Liver (tissue), 3 donors: ENCODE results near the gene ELN.

Experiments
- CTCF ChIP-seq: fragments of 150-350 bp; IDR thresholded peaks from 2 replicates; pipeline ENCODE4 v1.5.1; 2017; ENCODE audit warnings: improper control_type of control experiment, low read depth, low read length; ENCODE audit not compliant: missing input control
- EGR1 ChIP-seq, 2 donors: IDR thresholded peaks; 2 replicates each; pipeline ENCODE4 v1.6.1; 2016 to 2018; ENCODE audit warnings: antibody characterized with exemption in 2 of 2, low read depth in 2 of 2
- FOXA1 ChIP-seq: IDR thresholded peaks from 2 replicates; pipeline ENCODE4 v1.6.1; 2016; ENCODE audit warnings: antibody characterized with exemption
- GABPA ChIP-seq, 2 donors: IDR thresholded peaks in 1 of 2; conservative IDR thresholded peaks in 1 of 2; 2 replicates each; pipeline ENCODE4 v1.6.1; 2016; ENCODE audit warnings: antibody characterized with exemption in 2 of 2, mild to moderate bottlenecking in 1 of 2, moderate library complexity in 1 of 2
- JUND ChIP-seq, 2 donors: IDR thresholded peaks; 2 replicates each; pipeline ENCODE4 v1.6.1; 2016; ENCODE audit warnings: antibody characterized with exemption in 2 of 2
- MAX ChIP-seq: IDR thresholded peaks from 2 replicates; pipeline ENCODE4 v1.6.1; 2016; ENCODE audit warnings: antibody characterized with exemption
- NR2F2 ChIP-seq: IDR thresholded peaks from 2 replicates; pipeline ENCODE4 v1.6.1; 2016; ENCODE audit warnings: antibody characterized with exemption
- RAD21 ChIP-seq, 2 donors: IDR thresholded peaks; 2 replicates each; pipeline ENCODE4 v1.6.1; 2016; ENCODE audit warnings: antibody characterized with exemption in 2 of 2, mild to moderate bottlenecking in 2 of 2
- REST ChIP-seq: IDR thresholded peaks from 2 replicates; pipeline ENCODE4 v1.6.1; 2016; ENCODE audit warnings: antibody characterized with exemption, mild to moderate bottlenecking
- RXRA ChIP-seq, 2 donors: IDR thresholded peaks; 2 replicates each; pipeline ENCODE4 v1.6.1; 2017 to 2018; ENCODE audit warnings: antibody characterized with exemption in 2 of 2, mild to moderate bottlenecking in 1 of 2
- SP1 ChIP-seq: IDR thresholded peaks from 2 replicates; pipeline ENCODE4 v1.6.1; 2018; ENCODE audit warnings: antibody characterized with exemption, mild to moderate bottlenecking
- TAF1 ChIP-seq: conservative IDR thresholded peaks from 2 replicates; pipeline ENCODE4 v1.6.1; 2016; ENCODE audit warnings: antibody characterized with exemption, mild to moderate bottlenecking
- YY1 ChIP-seq: IDR thresholded peaks from 2 replicates; pipeline ENCODE4 v1.6.1; 2016; ENCODE audit warnings: antibody characterized with exemption, mild to moderate bottlenecking
- ZBTB33 ChIP-seq: IDR thresholded peaks from 2 replicates; pipeline ENCODE4 v1.6.1; 2016; ENCODE audit warnings: antibody characterized with exemption
- donor health status: healthy.
- donor health status: healthy.

DNA sequence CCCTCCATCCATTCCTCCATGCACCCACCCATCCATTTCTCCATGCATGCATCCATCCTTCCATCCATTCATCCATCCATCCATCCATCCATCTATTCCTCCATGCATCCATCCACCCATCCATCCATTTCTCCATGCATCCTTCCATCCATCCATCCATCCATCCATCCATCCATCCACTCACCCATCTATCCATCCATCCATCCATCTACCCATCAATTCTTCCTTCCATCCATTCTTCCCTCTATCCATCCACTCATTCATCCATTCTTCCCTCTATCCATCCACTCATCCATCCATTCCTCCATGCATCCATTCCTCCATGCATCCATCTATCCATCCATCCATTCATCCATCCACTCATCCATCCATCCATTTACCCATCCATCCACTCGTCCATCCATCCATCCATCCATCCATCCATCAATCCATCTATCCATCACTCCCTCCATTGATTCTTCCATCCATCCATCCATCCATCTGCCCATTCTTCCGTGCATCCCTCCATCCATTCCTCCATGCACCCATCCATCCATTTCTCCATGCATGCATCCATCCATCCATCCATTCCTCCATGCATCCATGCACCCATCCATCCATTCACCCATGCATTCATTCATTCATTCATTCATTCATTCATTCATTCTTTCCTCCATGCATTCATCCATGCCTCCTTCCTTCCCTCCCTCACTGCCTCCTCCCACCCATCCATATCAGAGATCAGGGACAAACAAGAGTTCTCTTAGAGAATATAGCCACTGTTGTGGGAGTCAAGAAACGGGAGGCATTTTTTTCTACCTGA is 22.2 kb downstream of the ELN start:
- no peak for TF ChIP-seq CTCF
- no peak for TF ChIP-seq MAX
- TF ChIP-seq ZBTB33, result no peak
- TF ChIP-seq TAF1, result no peak
- no peak for TF ChIP-seq EGR1 (IDR thresholded peaks at IDR 0.05; ENCODE audit: low read depth in 2 of 2)
- TF ChIP-seq JUND (IDR thresholded peaks at IDR 0.05), result no peak
- TF ChIP-seq GABPA (IDR thresholded peaks at IDR 0.05 in 1 of 2, conservative IDR thresholded peaks at IDR 0.05 in 1 of 2), result no peak
- no peak for TF ChIP-seq NR2F2
- no peak for TF ChIP-seq SP1
- no peak for TF ChIP-seq REST
- no peak for TF ChIP-seq RAD21 (IDR thresholded peaks at IDR 0.05)
- no peak for TF ChIP-seq FOXA1
- TF ChIP-seq YY1, result no peak
- TF ChIP-seq RXRA (IDR thresholded peaks at IDR 0.05), result no peak
